Inferior parietal cortex (tissue), 1 donor: Measurements from ENCODE around the gene CRYM.
"Not testable (repeated sequence)": the region's sequence is repeated elsewhere in the genome, so short reads cannot be mapped to it uniquely, and the experiment has no call there.

Experiments used
- DNase-seq: peaks from one replicate; pipeline ENCODE4 v3.0.0-alpha.2; 2016; ENCODE audit errors: extremely low spot score

CRYM gene

DNA sequence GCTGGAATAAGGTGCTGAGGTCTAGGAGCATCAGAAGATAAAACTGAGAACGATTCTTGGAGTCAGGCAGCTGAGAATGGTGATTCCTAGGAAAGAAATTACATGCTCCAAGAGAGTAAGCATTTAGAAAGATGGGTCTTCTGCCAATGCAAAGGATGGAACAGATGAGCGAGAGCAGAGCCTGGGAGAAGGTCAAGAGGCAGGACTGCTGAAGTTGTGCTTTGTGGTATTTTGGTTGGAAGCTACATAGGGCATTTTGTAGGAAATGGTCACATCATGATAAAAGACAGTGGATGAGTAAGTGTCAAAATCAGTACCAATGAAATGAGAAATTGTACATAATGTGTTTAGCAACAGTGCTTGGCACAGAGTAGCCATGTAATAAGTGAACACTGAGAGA lies 1.4 kb upstream of the CRYM start:
- DNase-seq: no peak

GRCh38 chr16:21277045-21277926 lies 804 bp downstream of the CRYM start:
- DNase-seq: no peak

DNA sequence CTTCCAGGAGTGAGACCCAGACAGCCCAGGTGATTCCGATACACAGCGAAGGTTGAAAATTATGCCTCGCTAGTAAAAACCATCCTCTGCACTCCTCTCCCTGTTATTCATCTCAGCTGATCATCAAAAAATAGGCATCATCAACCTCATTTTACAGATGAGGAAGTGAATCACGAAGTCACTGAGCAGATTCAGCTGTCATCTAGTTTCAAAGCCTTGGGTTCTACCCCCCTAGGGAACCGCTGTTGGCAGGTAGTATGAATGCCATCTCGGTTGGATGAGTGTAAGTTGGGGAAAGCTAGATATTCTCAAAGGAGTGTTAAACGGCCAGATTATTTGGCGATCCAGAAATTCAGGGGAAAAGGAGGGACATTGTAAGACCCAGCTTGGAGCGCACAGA lies 2.0 kb downstream of the CRYM start:
- DNase-seq: no peak

DNA sequence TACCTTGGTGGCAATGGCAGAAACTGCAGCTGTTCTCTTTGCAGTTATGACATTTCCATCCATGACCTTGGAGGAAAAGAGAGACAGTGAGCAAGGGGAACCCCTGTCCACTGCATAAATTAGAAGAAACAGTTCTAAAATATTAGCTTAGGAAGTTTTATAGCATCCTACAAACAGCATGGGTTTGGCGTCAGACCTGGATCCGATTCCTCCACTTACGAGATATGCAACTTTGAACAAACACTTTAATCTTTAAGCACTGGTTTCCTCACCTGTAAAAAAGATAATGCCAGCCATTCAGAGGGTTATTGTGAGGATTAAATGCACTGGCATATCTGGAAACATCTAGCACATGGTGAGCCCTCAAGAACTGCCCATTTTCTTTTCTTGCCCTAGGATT lies 2.6 kb downstream of the CRYM start:
- no peak for DNase-seq

- DNase-seq: no peak
These were observed 3.8 kb downstream of the CRYM start for GRCh38 chr16:21274172-21274726.

DNA sequence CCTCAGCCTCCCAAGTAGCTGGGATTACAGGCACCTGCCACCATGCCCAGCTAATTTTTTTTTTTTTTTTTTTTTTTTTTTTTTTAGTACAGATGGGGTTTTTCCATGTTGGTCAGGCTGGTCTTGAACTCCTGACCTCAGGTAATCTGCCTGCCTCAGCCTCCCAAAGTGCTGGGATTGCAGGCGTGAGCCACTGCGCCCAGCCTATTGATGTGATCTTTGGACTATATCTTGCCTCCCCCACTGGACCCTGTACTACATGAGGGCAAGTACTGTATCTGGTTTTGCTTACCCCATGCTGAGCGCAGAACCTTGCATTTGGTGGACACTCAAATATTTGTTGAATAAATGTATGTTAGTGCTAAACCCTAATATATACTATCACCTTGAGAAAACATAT lies 5.3 kb downstream of the CRYM start:
- not testable (repeated sequence) for DNase-seq

DNA sequence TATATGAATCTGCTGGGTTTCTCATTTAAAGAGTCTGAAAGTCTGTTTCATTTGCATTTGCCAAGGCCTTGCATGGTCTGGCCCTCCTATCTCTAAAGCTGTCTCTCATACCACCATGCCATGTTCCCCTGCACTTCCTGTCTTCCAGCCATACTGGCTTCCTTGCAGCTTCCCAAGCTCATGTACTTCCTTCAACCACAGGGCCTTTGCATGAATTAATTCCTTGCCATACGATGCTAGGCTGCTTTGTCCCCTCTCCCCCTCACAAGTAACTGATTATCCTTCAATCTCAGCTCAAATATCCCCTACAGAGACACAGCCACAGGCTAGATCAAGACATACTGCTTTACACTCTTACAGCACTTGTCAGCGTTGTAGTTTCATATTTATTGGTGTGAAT lies 5.8 kb downstream of the CRYM start:
- no peak for DNase-seq

DNA sequence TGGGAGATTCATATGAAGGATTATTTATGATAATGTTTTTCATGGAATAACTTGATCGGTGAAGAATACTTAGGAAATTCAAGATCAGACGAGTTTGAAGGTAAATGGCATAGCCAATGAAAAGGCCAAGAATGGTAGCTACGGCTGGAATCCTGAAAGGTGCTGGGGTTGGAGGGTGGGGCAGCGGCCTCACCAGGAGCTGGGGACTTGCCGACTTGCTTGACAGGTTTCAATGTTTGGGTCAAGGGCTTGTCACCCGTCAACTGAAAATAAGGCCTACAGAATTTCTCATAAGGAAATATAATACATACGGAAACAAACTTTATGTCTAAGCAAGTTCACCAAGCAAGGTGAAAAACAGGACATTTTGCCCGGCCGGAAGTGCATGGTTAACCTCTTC lies 9.9 kb downstream of the CRYM start:
- DNase-seq: no peak

GRCh38 chr16:21267298-21267697 lies 10.8 kb downstream of the CRYM start:
- DNase-seq: no peak

DNA sequence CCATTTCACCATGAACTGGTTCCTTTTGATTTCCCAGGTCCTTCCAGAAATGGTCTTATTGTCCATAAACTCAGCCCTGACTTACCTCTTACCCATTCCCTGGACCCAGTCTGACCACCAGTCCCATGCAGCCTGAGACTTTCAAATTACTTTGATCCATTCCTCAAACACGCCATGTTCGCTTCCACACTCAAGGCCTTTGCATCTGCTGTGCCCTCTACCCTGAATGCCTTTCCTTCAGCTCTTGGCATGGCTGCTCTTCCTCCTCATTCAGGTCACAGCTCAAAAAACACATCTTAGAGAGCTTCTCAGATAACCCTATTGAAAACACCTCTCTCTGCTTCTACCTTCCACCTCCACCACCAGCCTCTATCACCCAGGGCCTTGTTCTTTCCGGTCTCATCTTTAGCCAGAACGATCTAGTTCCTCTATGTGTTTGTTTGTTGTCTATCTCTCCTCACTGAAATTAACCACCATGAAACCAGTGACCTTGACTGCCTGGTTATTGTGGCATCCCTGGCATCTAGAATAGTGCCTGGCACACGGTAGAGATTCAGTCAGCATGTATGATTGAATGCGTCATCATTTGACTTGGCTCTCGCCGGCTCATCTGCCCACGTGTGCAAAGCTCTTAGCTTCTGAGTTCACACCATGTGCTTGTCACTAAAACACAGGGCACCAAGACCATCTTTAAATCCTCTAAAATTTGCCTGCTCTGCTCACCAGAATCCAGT lies 12.8 kb downstream of the CRYM start:
- DNase-seq: no peak

GRCh38 chr16:21264571-21265036 lies 13.5 kb downstream of the CRYM start:
- DNase-seq: no peak

- no peak for DNase-seq
These were observed 14.2 kb downstream of the CRYM start for GRCh38 chr16:21263640-21264570.

GRCh38 chr16:21262779-21263639 lies 15.1 kb downstream of the CRYM start:
- no peak for DNase-seq

DNA sequence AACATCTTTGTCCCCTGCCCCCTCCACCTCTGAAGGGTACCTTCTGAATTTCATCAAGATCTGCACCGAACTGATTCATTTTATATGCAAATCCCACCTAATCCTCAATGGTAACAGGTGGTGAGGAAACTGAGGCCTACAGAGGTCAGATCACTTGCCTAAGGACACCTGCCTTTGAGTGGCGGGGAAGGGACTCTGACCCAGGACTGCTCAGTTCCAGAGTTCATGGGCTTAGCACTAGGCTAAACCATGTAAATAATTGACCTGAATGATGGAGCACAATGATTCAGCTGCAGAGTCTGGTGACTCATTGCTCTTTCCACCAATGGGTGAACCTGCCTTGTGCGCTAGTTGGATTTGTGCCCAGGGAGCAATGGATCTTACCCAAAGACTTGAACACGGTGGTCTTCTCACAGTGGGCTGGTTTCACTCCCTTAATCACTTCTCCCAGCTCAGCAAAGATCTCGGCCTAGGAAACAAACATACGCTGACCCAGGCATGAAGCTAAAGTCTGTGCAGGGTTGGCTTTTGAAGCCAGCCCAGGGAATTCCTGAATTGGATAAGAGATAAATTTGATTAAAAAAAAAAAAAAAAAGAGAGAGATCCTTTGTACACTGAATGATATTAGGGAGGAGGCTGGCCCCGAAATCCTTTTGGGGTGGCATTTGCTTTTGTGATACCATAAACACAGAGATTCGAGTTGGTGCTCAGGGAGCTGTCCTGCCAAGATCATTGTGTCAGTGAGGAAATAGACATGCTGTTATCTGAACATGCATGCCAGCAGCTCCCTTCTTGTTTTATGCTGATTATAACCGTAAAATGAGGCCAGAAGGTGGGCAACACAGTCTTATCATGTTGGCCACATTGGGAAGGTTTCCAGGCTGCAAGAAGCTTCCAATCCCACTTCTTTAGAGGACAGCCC lies 17.0 kb downstream of the CRYM start:
- DNase-seq: no peak

DNA sequence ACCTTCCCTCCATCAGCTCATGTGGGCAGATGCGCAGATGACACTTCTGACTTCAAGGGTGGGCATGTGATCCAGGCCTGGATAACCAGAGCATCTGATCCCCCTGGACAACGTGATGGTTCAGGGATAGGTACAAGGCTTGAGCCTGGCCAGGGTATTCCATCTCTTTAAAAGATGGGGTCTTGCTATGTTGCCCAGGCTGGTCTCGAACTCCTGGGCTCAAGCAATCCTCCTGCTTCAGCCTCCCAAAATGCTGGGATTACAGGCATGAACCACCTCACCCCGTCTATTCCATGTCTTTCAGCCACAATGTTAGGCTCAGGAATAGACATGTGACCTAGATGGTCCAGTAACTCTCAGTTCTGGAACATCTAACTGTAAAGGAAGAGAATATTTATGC lies 20.8 kb downstream of the CRYM start:
- no peak for DNase-seq

GRCh38 chr16:21256636-21257035 lies 21.5 kb downstream of the CRYM start:
- DNase-seq: no peak

DNA sequence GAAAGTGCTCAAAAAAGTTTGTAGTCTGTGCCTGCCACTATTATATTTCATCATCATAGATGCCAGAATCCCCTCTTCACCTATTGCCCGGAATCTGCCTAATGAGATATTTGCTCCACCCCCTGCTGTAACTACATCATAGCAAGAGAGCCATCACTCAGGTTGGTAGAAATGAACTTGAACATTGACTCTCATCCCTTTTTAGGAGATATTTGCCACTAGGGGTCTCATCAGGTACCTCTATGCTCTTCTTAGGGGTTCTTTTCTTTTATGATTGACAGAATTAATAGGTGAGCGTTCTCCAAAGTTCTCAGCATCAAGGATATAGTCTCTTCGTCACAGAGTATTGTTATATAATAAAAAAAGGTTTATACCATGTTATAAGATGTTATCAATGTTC lies 24.6 kb downstream of the CRYM start:
- no peak for DNase-seq

DNA sequence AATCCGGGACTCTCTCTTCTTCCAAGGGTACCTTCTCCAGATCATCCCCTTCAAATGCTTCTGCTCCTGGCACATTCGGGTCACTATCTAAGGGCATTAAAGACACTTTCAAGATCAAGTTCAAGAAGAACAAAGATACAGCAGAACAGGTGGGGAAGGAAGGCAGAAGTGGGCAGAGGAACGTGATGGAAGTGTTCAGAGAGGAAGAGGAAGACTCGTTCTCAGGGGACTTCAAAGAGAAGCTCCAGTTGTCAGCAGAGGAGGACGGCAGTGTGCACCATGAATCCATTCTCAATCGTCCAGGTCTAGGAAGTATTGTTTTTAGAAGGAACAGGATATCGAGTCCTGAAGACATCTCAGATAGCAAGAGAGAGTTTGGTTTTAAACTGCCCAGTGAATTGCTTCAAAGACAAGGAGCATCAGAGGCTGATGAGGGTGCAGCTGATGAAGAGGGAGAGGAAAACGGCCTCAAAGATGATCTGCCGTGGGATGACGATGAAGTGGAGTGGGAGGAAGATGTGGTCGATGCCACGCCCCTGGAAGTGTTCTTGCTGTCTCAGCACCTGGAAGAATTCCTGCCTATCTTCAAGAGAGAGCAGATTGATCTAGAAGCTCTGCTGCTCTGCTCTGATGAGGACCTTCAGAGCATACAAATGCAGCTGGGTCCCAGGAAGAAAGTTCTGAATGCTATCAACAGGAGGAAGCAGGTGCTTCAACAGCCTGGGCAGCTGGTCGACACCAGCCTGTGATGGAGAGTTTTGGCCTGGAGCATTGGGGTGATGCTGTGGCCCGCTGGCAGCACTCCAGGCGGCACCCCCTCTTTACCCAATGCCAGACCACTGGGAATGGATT lies 27.8 kb downstream of the CRYM start:
- no peak for DNase-seq

DNA sequence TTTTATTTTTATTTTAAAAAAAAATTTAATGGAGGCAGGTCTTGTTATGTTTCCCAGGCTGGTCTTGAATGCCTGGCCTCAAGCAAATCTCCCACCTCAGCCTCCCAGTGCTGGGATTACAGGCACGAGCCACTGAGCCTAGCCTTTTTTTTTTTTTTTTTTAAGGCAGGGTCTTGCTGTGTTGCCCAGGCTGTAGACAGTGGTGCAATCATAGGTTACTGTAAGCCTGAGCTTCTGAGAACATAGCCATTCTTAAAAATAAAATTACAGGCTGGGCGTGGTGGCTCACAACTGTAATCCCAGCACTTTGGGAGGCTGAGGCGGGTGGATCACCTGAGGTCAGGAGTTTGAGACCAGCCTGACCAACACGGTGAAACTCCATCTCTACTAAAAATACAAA lies 29.9 kb downstream of the CRYM start:
- DNase-seq: not testable (repeated sequence)
